HEK293 (cell line): ENCODE data around the gene P2RX1.

ENCODE experiments used
- CTCF ChIP-seq: fragments of 450-650 bp; formaldehyde crosslinking; IDR thresholded peaks from 2 replicates; pipeline ENCODE4 v1.5.1; 2016; ENCODE audit warnings: missing biosample characterization, missing genetic modification characterization
- GLIS2 ChIP-seq: fragments of 450-650 bp; formaldehyde crosslinking; IDR thresholded peaks from 2 replicates; pipeline ENCODE4 v1.5.1; 2016; ENCODE audit warnings: missing biosample characterization, missing genetic modification characterization
- INSM2 ChIP-seq: fragments of 450-650 bp; formaldehyde crosslinking; IDR thresholded peaks from 2 replicates; pipeline ENCODE4 v1.5.1; 2016; ENCODE audit warnings: missing biosample characterization, missing genetic modification characterization
- REST ChIP-seq: fragments of 450-650 bp; formaldehyde crosslinking; IDR thresholded peaks from 2 replicates; pipeline ENCODE4 v1.5.1; 2016; ENCODE audit warnings: missing biosample characterization, missing genetic modification characterization
- TCF7L2 ChIP-seq: IDR thresholded peaks from 2 replicates; pipeline ENCODE4 v1.6.1; 2011; ENCODE audit warnings: low read depth, mild to moderate bottlenecking, inconsistent platforms, low read length, moderate library complexity, borderline replicate concordance
- TRIM28 ChIP-seq: IDR thresholded peaks from 2 replicates; pipeline ENCODE4 v1.6.1; 2011; ENCODE audit warnings: low read length, control low read depth, borderline replicate concordance
- YY1 ChIP-seq: fragments of 450-650 bp; formaldehyde crosslinking; IDR thresholded peaks from 2 replicates; pipeline ENCODE4 v1.5.1; 2018; ENCODE audit warnings: missing biosample characterization, missing genetic modification characterization
- ZBTB26 ChIP-seq: fragments of 450-650 bp; formaldehyde crosslinking; optimal IDR thresholded peaks from 2 replicates; pipeline ENCODE3; 2016; ENCODE audit warnings: missing biosample characterization, mild to moderate bottlenecking, missing genetic modification characterization
- ZBTB7A ChIP-seq: fragments of 450-650 bp; formaldehyde crosslinking; IDR thresholded peaks from 2 replicates; pipeline ENCODE4 v1.5.1; 2016; ENCODE audit warnings: low read depth, missing biosample characterization, missing genetic modification characterization
- ZNF10 ChIP-seq: fragments of 450-650 bp; formaldehyde crosslinking; IDR thresholded peaks from 2 replicates; pipeline ENCODE4 v1.5.1; 2017; ENCODE audit warnings: missing biosample characterization, missing genetic modification characterization
- ZNF121 ChIP-seq: fragments of 450-650 bp; formaldehyde crosslinking; IDR thresholded peaks from 2 replicates; pipeline ENCODE4 v1.5.1; 2016; ENCODE audit warnings: missing biosample characterization, missing genetic modification characterization
- ZNF138 ChIP-seq: fragments of 450-650 bp; formaldehyde crosslinking; IDR thresholded peaks from 2 replicates; pipeline ENCODE4 v1.5.1; 2016; ENCODE audit warnings: missing biosample characterization, missing genetic modification characterization, borderline replicate concordance
- ZNF521 ChIP-seq: fragments of 450-650 bp; formaldehyde crosslinking; IDR thresholded peaks from 2 replicates; pipeline ENCODE4 v1.5.1; 2017; ENCODE audit warnings: missing biosample characterization, mild to moderate bottlenecking, missing genetic modification characterization
- ZNF692 ChIP-seq: fragments of 450-650 bp; formaldehyde crosslinking; IDR thresholded peaks from 2 replicates; pipeline ENCODE4 v1.5.1; 2016; ENCODE audit warnings: missing biosample characterization, missing genetic modification characterization

GRCh38 chr17:3943240-3943891 is 27.1 kb upstream of the P2RX1 start:
- no peak for TF ChIP-seq CTCF
- TF ChIP-seq INSM2 (tag by site-specific recombination), result no peak
- no peak for TF ChIP-seq REST (tag by site-specific recombination)
- no peak for TF ChIP-seq YY1
- TF ChIP-seq TRIM28, result no peak
- TF ChIP-seq TCF7L2, result no peak
- no peak for TF ChIP-seq ZNF138
- no peak for TF ChIP-seq ZNF521
- no peak for TF ChIP-seq ZNF121
- TF ChIP-seq ZNF10 (tag by site-specific recombination), result no peak
- no peak for TF ChIP-seq ZNF692
- TF ChIP-seq ZBTB7A (tag by site-specific recombination), result no peak
- TF ChIP-seq GLIS2, result no peak
- TF ChIP-seq ZBTB26 (tag by site-specific recombination), result no peak
